Cardiac septum (tissue), 1 donor: Measurements from ENCODE around the gene CELSR1. TPM values are rescaled to one million over a fixed set of nuclear protein-coding genes. Genes with fewer than 3 reads are reported as not detected.
"Not testable (repeated sequence)": the region's sequence is repeated elsewhere in the genome, so short reads cannot be mapped to it uniquely, and the experiment has no call there.

Experiments
- DNase-seq: peaks from one replicate; pipeline ENCODE4 v3.0.0-alpha.2; 2020; ENCODE audit warnings: low spot score
- intact Hi-C: fragments of 100-400 bp; cut with DNase I; formaldehyde crosslinking; loops from one replicate; pipeline ENCODE4 v1.14.0; 2022
- total RNA-seq: library from RNA; stranded (reverse); fragmentation: NEBNext Ultra II Directional; extraction: Animal tissue kit (Norgen Biotek cat#: 25700); gene quantifications from one replicate; pipeline ENCODE4 v1.2.1, GENCODE V29; 2021
- donor health status: DM: no; HTN: no; CAD: no.

CELSR1 gene
- total RNA-seq, 1 donor from 2014 or later, result 13.3 TPM

GRCh38 chr22:46518542-46519325 lies 18.7 kb downstream of the CELSR1 start:
- no peak for DNase-seq
- intact Hi-C loops, result no loop called here

- intact Hi-C loops, result no loop called here
- DNase-seq, result no peak
These were observed 19.4 kb downstream of the CELSR1 start for GRCh38 chr22:46518038-46518437.

- intact Hi-C loops, result no loop called here
- DNase-seq, result no peak
These were observed 20.1 kb downstream of the CELSR1 start for GRCh38 chr22:46517255-46517761.

- intact Hi-C loops, result no loop called here
- DNase-seq, result no peak
These were observed 20.8 kb downstream of the CELSR1 start for GRCh38 chr22:46516638-46517037.

- intact Hi-C loops, DNase-seq: not testable (repeated sequence)
These were observed 21.3 kb downstream of the CELSR1 start for GRCh38 chr22:46516112-46516487.

GRCh38 chr22:46515208-46516111 lies 22.0 kb downstream of the CELSR1 start:
- no peak for DNase-seq
- intact Hi-C loops, result no loop called here

GRCh38 chr22:46514592-46515207 lies 22.7 kb downstream of the CELSR1 start:
- no peak for DNase-seq
- intact Hi-C loops, result no loop called here

GRCh38 chr22:46513908-46514550 lies 23.4 kb downstream of the CELSR1 start:
- intact Hi-C loops, result no loop called here
- DNase-seq, result no peak

GRCh38 chr22:46512683-46513082 lies 24.7 kb downstream of the CELSR1 start:
- DNase-seq, result no peak
- intact Hi-C loops, result no loop called here

- DNase-seq, result no peak
These were observed 25.4 kb downstream of the CELSR1 start for GRCh38 chr22:46512039-46512370.

GRCh38 chr22:46511151-46512038 lies 26.0 kb downstream of the CELSR1 start:
- no peak for DNase-seq
- intact Hi-C loops, result no loop called here

More at GRCh38 chr22:46512039-46512370, 25.4 kb downstream of the CELSR1 start:
- intact Hi-C loops, result no loop called here

GRCh38 chr22:46509416-46510089 lies 27.9 kb downstream of the CELSR1 start:
- DNase-seq, result no peak
- intact Hi-C loops, result no loop called here

GRCh38 chr22:46508491-46508999 lies 28.9 kb downstream of the CELSR1 start:
- no peak for DNase-seq
- intact Hi-C loops, result no loop called here

GRCh38 chr22:46507451-46508425 lies 29.7 kb downstream of the CELSR1 start:
- intact Hi-C loops, result no loop called here
- DNase-seq, result no peak

GRCh38 chr22:46504584-46504983 lies 32.8 kb downstream of the CELSR1 start:
- intact Hi-C loops, result no loop called here
- DNase-seq, result no peak

GRCh38 chr22:46502440-46503175 lies 34.8 kb downstream of the CELSR1 start:
- intact Hi-C loops, result no loop called here
- no peak for DNase-seq
